Adipocyte (in vitro differentiated cells): ENCODE measurements around the gene SORBS2.

ENCODE experiments used
- DNase-seq: peaks from one replicate; pipeline ENCODE4 v3.0.0-alpha.2; 2015; ENCODE audit warnings: low read depth
- H3K27me3 ChIP-seq: replicated peaks from 2 replicates; pipeline ENCODE4 v1.7.0; 2013; ENCODE audit warnings: mild to moderate bottlenecking, low read length, moderate library complexity; ENCODE audit not compliant: control insufficient read depth, insufficient read depth
- H3K36me3 ChIP-seq: 2 replicates; pipeline ENCODE4 v1.7.0; 2013; ENCODE audit warnings: low read length, mild to moderate bottlenecking, moderate library complexity; ENCODE audit not compliant: control insufficient read depth, insufficient read depth, severe bottlenecking
- H3K4me1 ChIP-seq: 2 replicates; pipeline ENCODE4 v1.7.0; 2013; ENCODE audit warnings: mild to moderate bottlenecking, low read length, moderate library complexity; ENCODE audit not compliant: control insufficient read depth, insufficient read depth
- H3K4me3 ChIP-seq: 2 replicates; pipeline ENCODE4 v1.7.0; 2013; ENCODE audit warnings: mild to moderate bottlenecking, low read length, moderate library complexity
- H3K9ac ChIP-seq: 2 replicates; pipeline ENCODE4 v1.7.0; 2013; ENCODE audit warnings: mild to moderate bottlenecking, low read length, moderate library complexity
- H3K9me3 ChIP-seq: 2 replicates; pipeline ENCODE4 v1.7.0; 2013; ENCODE audit warnings: mild to moderate bottlenecking, low read length, moderate library complexity; ENCODE audit not compliant: control insufficient read depth

The SORBS2 gene

DNA sequence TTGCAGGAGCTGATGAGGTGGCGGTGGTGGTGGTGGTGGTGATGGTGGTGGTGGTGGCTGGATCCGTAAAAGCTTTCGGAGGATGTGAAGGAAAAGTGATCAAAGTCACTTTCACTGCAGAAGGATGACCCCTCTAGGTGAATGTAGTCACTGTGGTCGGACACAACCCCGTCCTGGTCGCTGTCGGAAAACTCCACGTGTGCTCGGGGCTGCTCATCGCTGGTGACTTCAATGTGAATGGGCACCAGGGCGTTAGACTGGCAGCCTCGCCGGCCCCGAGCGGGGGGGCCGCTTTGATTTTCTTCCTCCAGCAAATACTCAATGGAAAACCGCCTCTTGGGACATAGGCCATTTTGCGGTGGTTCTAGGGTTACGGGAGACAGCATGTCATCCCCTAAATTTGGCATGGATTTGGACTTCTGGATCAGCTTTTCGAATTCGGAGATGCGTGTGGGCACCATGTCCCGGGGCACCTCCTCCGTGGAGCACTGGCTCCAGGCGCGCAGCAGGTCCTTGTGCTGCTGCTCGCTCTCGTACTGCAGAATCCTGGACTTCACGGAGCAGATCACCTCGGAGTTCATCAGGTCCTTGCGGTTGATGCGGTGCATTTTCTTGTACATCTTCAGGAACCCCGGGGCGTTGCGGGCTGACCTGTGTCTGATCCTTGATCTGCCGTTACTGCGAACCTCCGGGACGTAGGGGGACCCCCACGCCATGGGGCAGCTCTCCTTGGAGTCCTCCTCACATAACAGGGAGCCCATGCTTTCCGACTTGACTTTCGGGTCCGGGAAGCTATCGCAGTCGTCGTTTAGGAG, 188.3 kb downstream of the SORBS2 start:
- Histone ChIP-seq H3K4me1 (no peaks in the 10 kb centered on the region), H3K27me3 (no peaks in the 10 kb centered on the region), H3K36me3 (no peaks in the 10 kb centered on the region), H3K4me3 (no peak overlapping the region), H3K9ac (no peak overlapping the region), H3K9me3 (no peaks in the 10 kb centered on the region)
- no peak for DNase-seq

DNA sequence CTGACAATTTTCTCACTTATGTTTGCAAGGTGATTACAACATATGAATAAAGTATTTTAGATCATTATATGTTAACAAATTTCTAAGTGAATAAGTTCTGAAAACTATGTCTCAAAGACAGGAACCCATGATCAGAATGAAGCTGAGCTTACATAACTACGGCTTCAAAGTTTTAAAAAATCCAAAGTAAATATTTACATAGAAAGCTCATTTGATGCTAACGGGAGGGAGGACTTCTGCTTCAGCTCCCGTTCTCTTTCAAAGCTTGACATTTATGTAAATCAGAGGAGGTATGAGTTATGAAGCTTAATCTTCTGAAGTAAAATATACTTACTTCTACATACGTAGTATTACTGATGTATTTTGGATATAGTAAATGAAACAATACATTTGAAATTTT, 203.8 kb downstream of the SORBS2 start:
- no peak overlapping the region for H3K4me3 ChIP-seq

DNA sequence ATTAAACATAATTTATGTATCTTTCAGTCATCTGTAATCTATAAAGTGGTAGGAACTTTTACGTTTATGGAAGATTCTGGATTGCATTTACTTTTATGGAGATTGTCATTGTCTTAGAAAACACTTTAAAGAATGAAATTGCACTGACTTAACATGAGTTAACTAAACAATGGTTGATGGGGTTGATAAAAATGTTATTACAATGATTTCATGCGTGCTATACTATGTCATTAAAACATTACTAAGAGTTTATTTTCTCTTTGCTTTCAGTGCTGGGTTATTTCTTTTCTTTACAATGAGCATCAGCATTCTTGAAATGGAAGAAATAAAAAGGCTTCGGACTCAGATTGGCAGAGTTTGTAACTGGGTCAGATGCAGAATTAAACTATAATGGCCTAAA, 209.6 kb downstream of the SORBS2 start:
- Histone ChIP-seq H3K4me3 (no peak overlapping the region), H3K36me3 (no peaks in the 10 kb centered on the region), H3K4me1 (no peaks in the 10 kb centered on the region), H3K27me3 (no peaks in the 10 kb centered on the region), H3K9me3 (no peaks in the 10 kb centered on the region), H3K9ac (no peak overlapping the region)
- no peak for DNase-seq

More for the DNA sequence above, 203.8 kb downstream of the SORBS2 start:
- no peak for DNase-seq
- Histone ChIP-seq H3K4me1 (no peaks in the 10 kb centered on the region), H3K9ac (no peak overlapping the region), H3K27me3 (no peaks in the 10 kb centered on the region), H3K36me3 (no peaks in the 10 kb centered on the region), H3K9me3 (no peaks in the 10 kb centered on the region)

DNA sequence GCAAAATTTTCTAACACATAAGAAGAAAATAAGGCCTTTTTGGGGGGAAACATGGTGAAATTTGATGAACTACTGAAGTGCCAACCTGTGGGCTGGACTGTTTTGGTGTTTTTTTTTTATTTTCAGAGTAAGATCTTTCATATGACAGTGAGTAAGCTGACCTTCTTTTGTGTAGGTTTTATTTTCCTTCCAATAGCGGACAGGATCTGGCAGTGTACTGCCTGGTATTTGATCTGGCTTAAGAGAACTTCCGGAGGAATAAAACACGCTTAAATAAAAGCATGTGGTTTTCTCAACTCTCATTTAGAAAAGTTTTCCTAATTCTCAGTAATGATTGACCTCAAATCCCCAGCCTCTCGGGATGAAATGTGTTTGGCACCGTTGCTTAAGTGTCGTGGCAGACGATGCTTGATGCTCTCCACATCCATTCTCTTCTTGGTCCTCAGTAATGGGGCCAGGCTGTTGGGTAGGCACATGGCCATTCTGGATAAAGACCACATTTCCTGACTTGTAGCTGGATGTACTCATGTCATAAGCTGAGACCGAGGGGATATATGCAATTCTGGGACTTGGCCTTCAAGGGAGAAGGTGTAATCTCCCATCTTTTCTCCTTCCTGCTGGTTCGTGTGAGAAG, 211.1 kb downstream of the SORBS2 start:
- Histone ChIP-seq H3K27me3 (no peaks in the 10 kb centered on the region), H3K36me3 (no peaks in the 10 kb centered on the region), H3K9me3 (no peaks in the 10 kb centered on the region), H3K9ac (no peak overlapping the region), H3K4me3 (no peak overlapping the region), H3K4me1 (no peaks in the 10 kb centered on the region)
- no peak for DNase-seq

DNA sequence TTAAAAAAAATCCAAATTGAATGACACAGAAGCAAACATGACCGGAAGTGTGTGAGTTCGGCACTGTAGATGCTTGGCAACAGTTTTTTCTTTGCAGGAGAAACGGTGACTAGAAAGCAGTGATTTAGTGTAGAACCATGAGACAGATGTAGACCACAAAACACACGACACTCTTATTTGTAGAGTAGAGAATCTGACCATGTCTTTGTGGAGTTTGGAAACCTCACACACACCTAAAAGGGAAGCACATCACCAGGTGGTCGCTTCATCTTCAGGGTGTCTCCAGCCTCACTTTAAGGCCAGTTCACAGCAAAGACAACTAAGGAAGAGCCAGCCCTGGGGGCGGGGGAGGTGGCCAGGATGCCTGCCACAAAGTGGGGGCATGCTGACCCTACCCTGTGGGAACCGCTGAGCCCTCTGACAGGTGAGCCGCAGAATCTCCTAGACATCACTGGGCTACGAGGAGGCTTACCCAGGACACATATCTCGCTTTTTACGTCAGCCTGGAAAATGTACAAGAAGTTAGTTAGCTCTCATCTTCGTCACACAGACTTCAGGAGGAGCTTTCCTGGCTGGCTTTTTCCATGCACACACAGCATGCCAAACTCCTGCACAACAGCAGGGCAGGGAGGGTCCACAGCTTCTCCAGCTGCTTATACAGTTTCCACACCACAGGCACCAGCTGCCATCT, 212.3 kb downstream of the SORBS2 start:
- Histone ChIP-seq H3K27me3 (no peaks in the 10 kb centered on the region), H3K4me3 (no peak overlapping the region), H3K9ac (no peak overlapping the region), H3K36me3 (no peaks in the 10 kb centered on the region), H3K9me3 (no peaks in the 10 kb centered on the region), H3K4me1 (no peaks in the 10 kb centered on the region)
- no peak for DNase-seq

DNA sequence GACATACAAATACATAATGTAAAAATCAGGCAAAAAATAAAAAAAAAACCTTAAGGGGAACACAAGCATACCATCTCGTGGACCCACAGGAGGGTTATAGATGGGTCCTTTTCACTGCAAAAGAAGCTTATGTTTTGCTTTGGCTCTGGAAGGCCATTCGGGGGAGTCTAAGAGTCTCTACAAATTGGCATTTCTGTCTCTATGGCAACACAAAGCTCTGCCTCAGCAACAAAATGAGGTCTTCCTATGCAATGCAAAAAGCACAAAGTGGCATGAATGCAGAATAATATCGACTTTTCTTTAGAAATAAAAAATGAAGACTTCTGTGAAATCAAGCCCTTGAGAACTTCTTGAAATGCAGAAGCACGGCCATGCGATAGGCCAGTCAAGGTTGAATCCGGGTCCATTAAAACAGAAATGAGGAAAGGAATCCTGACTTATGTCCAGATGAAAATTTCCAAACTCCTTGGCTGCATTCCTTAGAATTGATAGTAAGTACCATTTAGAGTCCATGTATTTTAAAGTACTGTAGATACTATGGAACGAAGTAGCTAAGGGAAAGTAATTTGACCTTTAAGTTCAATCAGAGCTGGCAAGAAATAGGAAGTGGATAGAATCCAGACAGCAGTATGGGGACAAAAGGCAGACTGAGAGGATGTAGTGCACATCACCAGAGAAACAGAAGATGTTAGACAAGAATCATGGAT, 213.0 kb downstream of the SORBS2 start:
- Histone ChIP-seq H3K27me3 (no peaks in the 10 kb centered on the region), H3K9me3 (no peaks in the 10 kb centered on the region), H3K4me3 (no peak overlapping the region), H3K36me3 (no peaks in the 10 kb centered on the region), H3K9ac (no peak overlapping the region), H3K4me1 (no peaks in the 10 kb centered on the region)
- DNase-seq, result no peak

DNA sequence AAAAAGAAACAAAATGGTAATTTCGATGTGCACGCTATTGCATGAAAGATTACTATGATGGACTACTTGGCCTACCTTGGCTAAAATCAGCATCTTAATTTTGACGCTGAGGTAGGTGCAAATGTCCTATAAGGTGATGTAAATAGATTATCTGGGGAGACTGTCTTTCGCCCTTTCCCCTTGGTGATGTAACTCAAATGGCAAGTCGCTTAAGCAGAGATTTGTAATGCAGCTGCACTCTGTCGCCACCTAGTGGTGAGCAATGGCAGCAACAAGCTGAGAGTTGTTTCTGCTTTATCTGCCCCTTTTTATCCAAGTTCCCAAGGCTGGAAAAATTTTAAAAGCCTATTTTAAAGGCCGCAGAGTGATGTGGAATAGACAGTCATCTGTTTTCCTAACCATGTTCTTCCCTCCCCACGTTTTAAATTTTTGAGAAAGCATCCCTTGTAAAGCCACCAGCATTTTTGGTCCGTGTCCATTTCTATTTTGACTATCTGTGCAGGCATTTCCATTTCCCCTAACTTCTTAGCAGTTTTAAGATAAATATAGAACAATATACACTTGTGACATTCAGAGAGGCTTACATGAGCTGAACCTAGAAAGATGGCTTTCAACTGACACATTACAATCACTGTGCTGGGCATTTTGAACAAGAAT, 214.3 kb downstream of the SORBS2 start:
- Histone ChIP-seq H3K9ac (no peak overlapping the region), H3K27me3 (no peaks in the 10 kb centered on the region), H3K4me3 (no peak overlapping the region), H3K4me1 (no peaks in the 10 kb centered on the region), H3K9me3 (no peaks in the 10 kb centered on the region), H3K36me3 (no peaks in the 10 kb centered on the region)
- DNase-seq, result peak; percentile 88

DNA sequence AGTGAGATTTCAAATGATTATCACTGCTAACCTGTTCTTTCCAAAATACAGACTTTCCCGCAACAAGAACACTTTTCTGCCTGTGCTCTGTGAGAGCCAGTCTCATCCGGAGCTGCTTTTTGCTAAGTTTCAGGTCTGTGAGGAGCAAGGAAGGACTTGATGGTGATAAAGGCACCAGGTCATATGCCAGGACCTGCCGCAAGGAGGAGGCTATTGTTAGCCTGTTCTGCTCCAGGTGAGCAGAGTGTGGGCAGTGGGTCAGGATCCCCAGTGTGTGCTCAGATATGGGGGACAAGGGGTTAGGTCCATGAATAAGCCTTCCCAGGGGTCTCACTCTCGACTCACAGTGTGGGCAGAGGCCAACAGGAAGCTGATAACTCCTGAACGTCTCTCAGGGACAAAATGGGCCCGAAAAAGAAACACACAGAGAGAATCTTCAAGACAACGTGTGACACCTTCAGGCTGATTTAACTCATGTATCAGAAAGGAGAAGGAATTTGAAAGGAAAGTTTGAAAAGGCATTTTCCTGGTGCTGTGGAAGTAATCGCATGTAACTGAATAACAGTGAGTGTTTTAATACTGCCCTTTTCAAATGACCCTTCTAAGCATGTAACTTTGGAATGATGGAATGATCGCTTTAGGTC, 219.0 kb downstream of the SORBS2 start:
- no peak overlapping the region for H3K9ac ChIP-seq
- no peaks in the 10 kb centered on the region for H3K4me1 ChIP-seq
- no peak for DNase-seq
- H3K36me3 ChIP-seq, result no peaks in the 10 kb centered on the region
- H3K4me3 ChIP-seq, result no peak overlapping the region
- H3K9me3 ChIP-seq, result no peaks in the 10 kb centered on the region
- H3K27me3 ChIP-seq, result peaks cover under 1% of the 10 kb centered on the region

DNA sequence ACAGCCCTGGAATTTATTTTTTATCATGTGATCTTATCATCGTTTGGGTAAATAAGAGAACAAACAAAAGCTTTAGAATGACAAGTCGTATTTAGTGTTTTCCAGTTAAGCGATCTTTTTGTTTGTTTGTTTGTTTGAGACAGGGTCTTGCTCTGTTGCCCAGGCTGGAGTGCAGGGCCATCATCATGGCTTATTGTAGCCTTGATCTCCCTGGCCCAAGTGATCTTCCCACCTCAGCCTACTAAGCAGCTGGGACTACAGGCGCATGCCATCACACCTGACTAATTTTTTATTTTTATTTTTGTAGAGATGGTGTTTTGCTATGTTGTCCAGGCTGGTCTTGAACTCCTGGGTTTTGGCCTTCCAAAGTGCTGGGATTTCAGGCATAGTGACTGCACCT, 219.6 kb downstream of the SORBS2 start:
- no peak for DNase-seq
- Histone ChIP-seq H3K36me3 (no peaks in the 10 kb centered on the region), H3K9ac (no peak overlapping the region)

DNA sequence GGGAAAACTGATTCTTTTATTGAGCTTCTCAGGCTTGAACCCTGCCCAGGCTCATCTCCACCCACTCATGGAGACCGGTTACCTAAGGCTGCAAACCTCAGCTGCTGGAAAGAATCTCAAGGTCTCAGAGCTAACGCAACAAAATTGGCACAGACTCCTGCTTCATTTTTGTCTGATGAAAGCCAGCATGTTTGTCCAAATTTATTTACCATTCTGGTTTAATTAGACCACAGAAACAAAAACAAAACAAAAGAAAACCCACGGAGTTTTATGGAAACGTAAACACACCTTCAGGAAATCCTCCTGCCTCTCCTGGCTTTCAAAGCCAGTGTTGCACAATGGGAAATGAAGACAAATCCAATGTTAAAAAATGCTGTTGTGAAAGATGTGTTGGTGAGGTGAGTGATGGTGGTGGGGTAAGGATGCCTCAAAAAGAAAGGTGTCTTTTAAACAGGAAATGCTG, 220.3 kb downstream of the SORBS2 start:
- Histone ChIP-seq H3K36me3 (no peaks in the 10 kb centered on the region), H3K4me3 (no peak overlapping the region), H3K27me3 (peaks cover 13% of the 10 kb centered on the region), H3K9me3 (no peaks in the 10 kb centered on the region), H3K9ac (no peak overlapping the region), H3K4me1 (no peaks in the 10 kb centered on the region)
- DNase-seq, result peak; percentile 36

More for the DNA sequence above, 219.6 kb downstream of the SORBS2 start:
- H3K27me3 ChIP-seq, result peaks cover 6% of the 10 kb centered on the region
- no peaks in the 10 kb centered on the region for H3K9me3 ChIP-seq
- H3K4me1 ChIP-seq, result no peaks in the 10 kb centered on the region
- no peak overlapping the region for H3K4me3 ChIP-seq
